Gastrocnemius medialis (tissue), 4 donors: ENCODE results near the gene GRIN1.

Experiments used
- CTCF ChIP-seq, 5 experiments: fragments of 450-650 bp in 3 of 5; fragments of 200-600 bp in 2 of 5; sonication (generic) in 2 of 5; IDR thresholded peaks in 4 of 5; conservative IDR thresholded peaks in 1 of 5; 1 replicate in 4 of 5; 2 replicates in 1 of 5; pipeline ENCODE4 v1.5.1; 2016 to 2019; ENCODE audit warnings: antibody characterized with exemption in 5 of 5, mild to moderate bottlenecking in 3 of 5, moderate library complexity in 3 of 5
- POLR2A ChIP-seq, 2 donors: fragments of 450-650 bp; IDR thresholded peaks; one replicate each; pipeline ENCODE4 v1.6.1; 2017; ENCODE audit warnings: antibody characterized with exemption in 2 of 2, mild to moderate bottlenecking in 2 of 2, moderate library complexity in 2 of 2

GRCh38 chr9:137206602-137207001, 67.6 kb downstream of the GRIN1 start:
- TF ChIP-seq POLR2A (IDR thresholded peaks at IDR 0.05) (no peak), CTCF (IDR thresholded peaks at IDR 0.05 in 4 of 5, conservative IDR thresholded peaks at IDR 0.05 in 1 of 5) (no peak)
